Measurements from ENCODE around the gene CEPT1.

Gene CEPT1

GRCh38 chr1:111191496-111191895 is 51.5 kb downstream of the CEPT1 start:
- in situ Hi-C loops (cut with HindIII; ENCODE audit: low sequenced_read_pairs) = no loop called here
- DNase-seq (ENCODE audit: low read depth, low spot score) = peak; percentile 36
- TF ChIP-seq, protein P1, sequence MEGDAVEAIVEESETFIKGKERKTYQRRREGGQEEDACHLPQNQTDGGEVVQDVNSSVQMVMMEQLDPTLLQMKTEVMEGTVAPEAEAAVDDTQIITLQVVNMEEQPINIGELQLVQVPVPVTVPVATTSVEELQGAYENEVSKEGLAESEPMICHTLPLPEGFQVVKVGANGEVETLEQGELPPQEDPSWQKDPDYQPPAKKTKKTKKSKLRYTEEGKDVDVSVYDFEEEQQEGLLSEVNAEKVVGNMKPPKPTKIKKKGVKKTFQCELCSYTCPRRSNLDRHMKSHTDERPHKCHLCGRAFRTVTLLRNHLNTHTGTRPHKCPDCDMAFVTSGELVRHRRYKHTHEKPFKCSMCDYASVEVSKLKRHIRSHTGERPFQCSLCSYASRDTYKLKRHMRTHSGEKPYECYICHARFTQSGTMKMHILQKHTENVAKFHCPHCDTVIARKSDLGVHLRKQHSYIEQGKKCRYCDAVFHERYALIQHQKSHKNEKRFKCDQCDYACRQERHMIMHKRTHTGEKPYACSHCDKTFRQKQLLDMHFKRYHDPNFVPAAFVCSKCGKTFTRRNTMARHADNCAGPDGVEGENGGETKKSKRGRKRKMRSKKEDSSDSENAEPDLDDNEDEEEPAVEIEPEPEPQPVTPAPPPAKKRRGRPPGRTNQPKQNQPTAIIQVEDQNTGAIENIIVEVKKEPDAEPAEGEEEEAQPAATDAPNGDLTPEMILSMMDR (IDR thresholded peaks at IDR 0.05; ENCODE audit: low read depth, low read length) = no peak
- no peak overlapping the region for H3K4me3 ChIP-seq (ENCODE audit: low read depth, low read length)

DNA sequence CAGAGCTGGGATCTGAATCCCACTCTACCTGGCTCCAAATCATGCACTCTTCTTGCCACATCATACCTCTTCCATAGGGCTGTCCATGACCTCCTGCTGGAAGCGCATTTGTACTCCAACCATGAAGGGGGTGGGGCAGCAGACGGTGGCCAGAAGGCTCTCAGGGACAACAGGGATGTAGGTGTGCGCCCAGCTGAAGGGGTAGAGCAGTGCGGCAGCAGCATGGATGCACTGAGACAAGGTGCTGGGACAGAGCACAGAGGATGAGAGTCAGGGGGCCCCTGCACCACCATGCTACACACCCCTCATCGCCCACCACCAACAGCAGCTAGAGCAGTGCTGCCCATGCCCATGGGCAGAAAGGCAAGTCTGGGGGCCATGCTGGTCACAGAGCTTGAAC is 52.1 kb downstream of the CEPT1 start:
- in situ Hi-C loops (cut with HindIII; ENCODE audit: low sequenced_read_pairs) = no loop called here
- DNase-seq (ENCODE audit: low read depth, low spot score) = no peak
- H3K4me3 ChIP-seq (ENCODE audit: low read depth, low read length) = no peak overlapping the region
- TF ChIP-seq, protein P1 (IDR thresholded peaks at IDR 0.05; ENCODE audit: low read depth, low read length) = no peak

GRCh38 chr1:111192658-111193519 is 52.9 kb downstream of the CEPT1 start:
- in situ Hi-C loops (cut with HindIII; ENCODE audit: low sequenced_read_pairs) = no loop called here
- no peak overlapping the region for H3K4me3 ChIP-seq (ENCODE audit: low read depth, low read length)
- TF ChIP-seq, protein P1 (IDR thresholded peaks at IDR 0.05; ENCODE audit: low read depth, low read length) = no peak
- no peak for DNase-seq (ENCODE audit: low read depth, low spot score)

DNA sequence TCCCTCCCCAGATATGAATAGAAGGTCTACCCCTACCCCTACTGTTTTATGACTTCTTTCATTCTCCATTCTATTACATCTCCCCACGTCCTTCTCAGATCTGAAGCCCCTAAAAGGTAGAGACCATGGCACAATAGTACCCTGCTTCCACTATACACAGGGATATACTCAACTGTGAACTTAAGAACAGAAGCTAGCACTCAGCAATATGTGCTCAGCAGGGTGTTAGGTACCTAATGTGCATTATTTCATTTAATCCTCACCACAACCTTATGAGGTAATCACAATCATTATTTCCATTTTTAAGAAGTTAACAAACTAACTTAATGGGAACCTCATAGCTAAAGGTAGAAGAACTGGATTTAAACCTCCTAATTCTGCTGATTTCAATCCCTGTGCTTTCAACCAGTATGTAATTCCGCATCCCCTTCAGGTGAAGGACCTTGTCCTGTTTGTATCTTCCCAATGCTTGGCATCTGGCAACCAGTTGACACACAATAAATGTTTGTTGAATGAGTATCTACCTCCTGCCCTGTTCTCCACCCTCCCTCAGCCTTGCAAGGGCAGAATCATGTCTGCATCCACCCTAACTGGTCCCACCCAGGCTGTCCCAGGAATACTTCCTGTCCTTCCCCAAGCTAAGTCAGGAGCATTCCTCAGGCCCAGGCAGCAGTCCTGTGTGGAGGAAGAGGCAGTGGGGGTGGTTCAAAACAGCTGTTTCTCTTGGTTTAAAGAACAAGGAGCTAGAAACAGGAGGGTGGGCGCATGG is 53.9 kb downstream of the CEPT1 start:
- in situ Hi-C loops (cut with HindIII; ENCODE audit: low sequenced_read_pairs) = no loop called here
- no peak overlapping the region for H3K4me3 ChIP-seq (ENCODE audit: low read depth, low read length)
- DNase-seq (ENCODE audit: low read depth, low spot score) = no peak
- TF ChIP-seq, protein P1 (IDR thresholded peaks at IDR 0.05; ENCODE audit: low read depth, low read length) = no peak

DNA sequence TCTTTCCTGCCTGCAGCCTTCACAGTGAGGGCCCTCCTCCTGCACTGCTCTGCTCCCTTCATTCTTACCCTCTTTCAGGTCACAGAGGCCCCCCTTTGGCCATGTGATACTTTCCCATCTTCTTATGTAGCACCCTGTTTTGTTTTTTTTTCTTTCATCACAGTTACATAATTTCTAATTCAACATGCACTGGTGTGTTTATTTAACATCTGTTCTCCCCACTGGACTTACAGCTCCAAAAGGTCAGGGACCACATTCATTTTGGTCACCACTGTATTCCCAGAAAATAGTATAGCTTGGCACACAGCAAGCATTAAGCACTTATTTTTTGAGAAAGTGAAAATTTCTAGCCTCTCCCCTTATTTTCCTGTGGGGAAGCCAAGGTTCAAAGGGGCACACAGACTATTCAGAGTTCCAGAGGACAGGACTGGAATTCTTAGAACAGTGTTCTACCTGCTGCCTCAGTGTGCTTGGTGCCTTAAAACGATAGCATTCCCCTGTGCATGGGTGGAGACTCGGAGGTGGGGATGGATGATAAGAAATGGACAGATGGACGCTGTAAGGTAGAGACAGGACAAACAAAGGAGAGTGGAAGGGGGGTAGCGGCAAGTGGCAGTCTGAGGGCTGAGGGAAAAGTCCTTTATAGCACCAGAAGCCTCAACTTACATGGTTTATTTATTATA is 55.1 kb downstream of the CEPT1 start:
- in situ Hi-C loops (cut with HindIII; ENCODE audit: low sequenced_read_pairs) = no loop called here
- no peak overlapping the region for H3K4me3 ChIP-seq (ENCODE audit: low read depth, low read length)
- TF ChIP-seq, protein P1 (IDR thresholded peaks at IDR 0.05; ENCODE audit: low read depth, low read length) = no peak
- no peak for DNase-seq (ENCODE audit: low read depth, low spot score)

DNA sequence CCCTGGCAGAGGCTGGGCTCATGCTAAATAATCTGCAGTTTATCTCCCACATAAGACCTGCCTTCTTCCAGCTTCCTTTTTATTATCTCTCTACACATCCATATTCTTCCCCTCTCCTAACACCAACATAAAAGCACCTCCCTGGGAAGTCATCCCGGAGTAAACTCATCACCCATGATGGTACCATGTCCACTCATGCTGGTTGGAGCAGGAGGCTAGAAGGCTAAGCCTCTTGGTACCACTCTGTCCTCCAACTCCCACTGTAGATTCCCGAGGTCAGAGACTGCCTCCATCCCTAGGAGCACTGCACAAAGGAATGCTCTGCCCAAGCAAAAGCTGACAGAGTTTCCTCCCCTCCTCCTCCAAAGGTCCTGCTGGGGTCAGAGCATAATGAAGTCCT is 56.2 kb downstream of the CEPT1 start:
- no peak for DNase-seq (ENCODE audit: low read depth, low spot score)
- TF ChIP-seq, protein P1 (IDR thresholded peaks at IDR 0.05; ENCODE audit: low read depth, low read length) = no peak
- in situ Hi-C loops (cut with HindIII; ENCODE audit: low sequenced_read_pairs) = no loop called here
- H3K4me3 ChIP-seq (ENCODE audit: low read depth, low read length) = no peak overlapping the region

Measured in astrocyte of the spinal cord (primary cell).